ENCODE data around the gene FAM204A.

DNA sequence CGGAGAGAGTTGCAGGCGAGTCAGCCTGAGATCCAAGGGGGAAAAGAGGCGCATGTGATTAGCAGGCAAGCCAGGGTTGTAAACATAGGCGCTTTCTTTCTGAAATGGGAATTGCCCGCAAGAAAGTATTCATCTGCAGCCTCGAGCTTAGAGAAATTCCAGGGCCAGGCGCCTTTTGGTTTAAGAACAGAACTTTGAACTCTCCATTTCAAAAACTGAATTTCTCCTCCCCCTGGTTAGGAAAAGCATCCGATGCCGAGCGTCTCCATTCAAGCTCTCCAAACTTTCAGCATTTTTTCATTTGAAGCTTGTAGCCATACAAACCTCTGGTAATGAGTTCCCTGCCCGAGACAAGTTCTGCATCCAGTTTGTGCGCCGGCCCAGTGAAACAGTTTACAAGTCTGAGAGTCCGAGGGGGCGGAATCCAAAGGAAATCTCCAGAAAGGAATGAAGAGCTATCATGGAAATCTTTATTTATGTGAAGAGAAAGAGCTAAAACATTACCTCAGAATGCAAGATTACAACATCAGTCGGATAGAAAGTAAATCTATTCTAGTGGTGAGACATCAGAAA lies 69.9 kb downstream of the FAM204A start:
- TF ChIP-seq EP300 (IDR thresholded peaks at IDR 0.05) (no peak), POLR2AphosphoS5 (IDR thresholded peaks at IDR 0.05) (no peak)
- TF ChIP-seq, protein P1, sequence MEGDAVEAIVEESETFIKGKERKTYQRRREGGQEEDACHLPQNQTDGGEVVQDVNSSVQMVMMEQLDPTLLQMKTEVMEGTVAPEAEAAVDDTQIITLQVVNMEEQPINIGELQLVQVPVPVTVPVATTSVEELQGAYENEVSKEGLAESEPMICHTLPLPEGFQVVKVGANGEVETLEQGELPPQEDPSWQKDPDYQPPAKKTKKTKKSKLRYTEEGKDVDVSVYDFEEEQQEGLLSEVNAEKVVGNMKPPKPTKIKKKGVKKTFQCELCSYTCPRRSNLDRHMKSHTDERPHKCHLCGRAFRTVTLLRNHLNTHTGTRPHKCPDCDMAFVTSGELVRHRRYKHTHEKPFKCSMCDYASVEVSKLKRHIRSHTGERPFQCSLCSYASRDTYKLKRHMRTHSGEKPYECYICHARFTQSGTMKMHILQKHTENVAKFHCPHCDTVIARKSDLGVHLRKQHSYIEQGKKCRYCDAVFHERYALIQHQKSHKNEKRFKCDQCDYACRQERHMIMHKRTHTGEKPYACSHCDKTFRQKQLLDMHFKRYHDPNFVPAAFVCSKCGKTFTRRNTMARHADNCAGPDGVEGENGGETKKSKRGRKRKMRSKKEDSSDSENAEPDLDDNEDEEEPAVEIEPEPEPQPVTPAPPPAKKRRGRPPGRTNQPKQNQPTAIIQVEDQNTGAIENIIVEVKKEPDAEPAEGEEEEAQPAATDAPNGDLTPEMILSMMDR (IDR thresholded peaks at IDR 0.05), result no peak
